HL-60 (cell line): ENCODE measurements around the gene ATRNL1.

Experiments
- CTCF ChIP-seq: IDR thresholded peaks from one replicate; pipeline ENCODE4 v1.5.1; 2011; ENCODE audit warnings: low read length, control low read depth, inconsistent platforms; ENCODE audit not compliant: insufficient read depth
- POLR2AphosphoS5 ChIP-seq: IDR thresholded peaks from 2 replicates; pipeline ENCODE4 v1.6.1; 2012; ENCODE audit warnings: low read depth
- SPI1 ChIP-seq: IDR thresholded peaks from 2 replicates; pipeline ENCODE4 v1.6.1; 2012; ENCODE audit warnings: low read depth, mild to moderate bottlenecking, borderline replicate concordance
- TF ChIP-seq, protein P1 (sequence below): IDR thresholded peaks from 2 replicates; pipeline ENCODE4 v1.6.1; 2012; ENCODE audit warnings: low read depth; ENCODE audit not compliant: insufficient replicate concordance

- TF ChIP-seq POLR2AphosphoS5 (no peak), CTCF (no peak), SPI1 (no peak)
- TF ChIP-seq, protein P1, sequence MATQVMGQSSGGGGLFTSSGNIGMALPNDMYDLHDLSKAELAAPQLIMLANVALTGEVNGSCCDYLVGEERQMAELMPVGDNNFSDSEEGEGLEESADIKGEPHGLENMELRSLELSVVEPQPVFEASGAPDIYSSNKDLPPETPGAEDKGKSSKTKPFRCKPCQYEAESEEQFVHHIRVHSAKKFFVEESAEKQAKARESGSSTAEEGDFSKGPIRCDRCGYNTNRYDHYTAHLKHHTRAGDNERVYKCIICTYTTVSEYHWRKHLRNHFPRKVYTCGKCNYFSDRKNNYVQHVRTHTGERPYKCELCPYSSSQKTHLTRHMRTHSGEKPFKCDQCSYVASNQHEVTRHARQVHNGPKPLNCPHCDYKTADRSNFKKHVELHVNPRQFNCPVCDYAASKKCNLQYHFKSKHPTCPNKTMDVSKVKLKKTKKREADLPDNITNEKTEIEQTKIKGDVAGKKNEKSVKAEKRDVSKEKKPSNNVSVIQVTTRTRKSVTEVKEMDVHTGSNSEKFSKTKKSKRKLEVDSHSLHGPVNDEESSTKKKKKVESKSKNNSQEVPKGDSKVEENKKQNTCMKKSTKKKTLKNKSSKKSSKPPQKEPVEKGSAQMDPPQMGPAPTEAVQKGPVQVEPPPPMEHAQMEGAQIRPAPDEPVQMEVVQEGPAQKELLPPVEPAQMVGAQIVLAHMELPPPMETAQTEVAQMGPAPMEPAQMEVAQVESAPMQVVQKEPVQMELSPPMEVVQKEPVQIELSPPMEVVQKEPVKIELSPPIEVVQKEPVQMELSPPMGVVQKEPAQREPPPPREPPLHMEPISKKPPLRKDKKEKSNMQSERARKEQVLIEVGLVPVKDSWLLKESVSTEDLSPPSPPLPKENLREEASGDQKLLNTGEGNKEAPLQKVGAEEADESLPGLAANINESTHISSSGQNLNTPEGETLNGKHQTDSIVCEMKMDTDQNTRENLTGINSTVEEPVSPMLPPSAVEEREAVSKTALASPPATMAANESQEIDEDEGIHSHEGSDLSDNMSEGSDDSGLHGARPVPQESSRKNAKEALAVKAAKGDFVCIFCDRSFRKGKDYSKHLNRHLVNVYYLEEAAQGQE, result no peak
Observed at GRCh38 chr10:115328331-115328730, 235.2 kb downstream of the ATRNL1 start.
